K562 (cell line): Measurements from ENCODE around the gene CBLL1. TPM values are rescaled to one million over a fixed set of nuclear protein-coding genes. Genes with fewer than 3 reads are reported as not detected.

ENCODE experiments used
- CBX5 ChIP-seq: IDR thresholded peaks from 2 replicates; pipeline ENCODE4 v1.6.1; 2014; ENCODE audit warnings: low read depth, borderline replicate concordance
- CXXC5 ChIP-seq: fragments of 250-450 bp; sonication (Bioruptor Pico); IDR thresholded peaks from 2 replicates; pipeline ENCODE4 v1.8.0; 2022; ENCODE audit warnings: inconsistent platforms, mild to moderate bottlenecking, moderate library complexity
- NEUROD1 ChIP-seq: fragments of 150-350 bp; IDR thresholded peaks from 2 replicates; pipeline ENCODE4 v1.6.1; 2014; ENCODE audit warnings: borderline replicate concordance, low read length, low read depth; ENCODE audit not compliant: partially characterized antibody
- NFXL1 ChIP-seq: fragments of 450-650 bp; formaldehyde crosslinking; IDR thresholded peaks from 2 replicates; pipeline ENCODE4 v1.4.0; 2021; ENCODE audit warnings: mild to moderate bottlenecking
- PTBP1 ChIP-seq: fragments of 200-400 bp; formaldehyde crosslinking; IDR thresholded peaks from 2 replicates; pipeline ENCODE4 v1.6.1; 2017; ENCODE audit warnings: low read depth, low read length
- RNF2 ChIP-seq: sonication (generic); IDR thresholded peaks from 2 replicates; pipeline ENCODE4 v1.6.1; 2016
- TEAD2 ChIP-seq: fragments of 450-650 bp; IDR thresholded peaks from 2 replicates; pipeline ENCODE4 v1.6.1; 2016; ENCODE audit warnings: missing genetic modification characterization, control low read depth, missing compliant biosample characterization
- ZKSCAN1 ChIP-seq: fragments of 150-350 bp; IDR thresholded peaks from 2 replicates; pipeline ENCODE4 v1.6.1; 2016; ENCODE audit warnings: low read depth, low read length
- ZNF217 ChIP-seq: sonication (generic); formaldehyde crosslinking; IDR thresholded peaks from 2 replicates; pipeline ENCODE4 v1.8.0; 2022; ENCODE audit warnings: mild to moderate bottlenecking, missing genetic modification reagents
- ZNF318 ChIP-seq, 2 experiments: fragments of 450-650 bp; IDR thresholded peaks; 2 replicates each; pipeline ENCODE4 v1.6.1; 2016; ENCODE audit warnings: mild to moderate bottlenecking in 2 of 2, borderline replicate concordance in 1 of 2, low read depth in 1 of 2, moderate library complexity in 1 of 2
- ZNF511 ChIP-seq: sonication (generic); formaldehyde crosslinking; IDR thresholded peaks from 2 replicates; pipeline ENCODE4 v1.8.0; 2022; ENCODE audit warnings: mild to moderate bottlenecking, missing genetic modification reagents
- polyA plus RNA-seq, 8 experiments: library from polyadenylated mRNA; depleted of rRNA in 4 of 8; stranded (reverse) in 5 of 8; unstranded in 3 of 8; fragments of >200 nt; fragmentation: Nextera tagmentation in 2 of 8; fragmentation: Illumina TruSeq in 1 of 8; extraction: Ambion mirVana in 2 of 8; extraction: Trizol in 1 of 8; gene quantifications; 2 replicates each; pipeline versions ENCODE4 v1.2.1 to v1.2.3, GENCODE V29; 2011 to 2014; ENCODE audit warnings: inconsistent platforms in 1 of 8, missing spikeins in 1 of 8
- total RNA-seq, 7 experiments: library from RNA; depleted of rRNA in 6 of 7; stranded (reverse); fragments of >200 nt in 6 of 7; fragmentation: Illumina TruSeq in 2 of 7; extraction: Trizol in 2 of 7; gene quantifications; 2 replicates each; pipeline versions ENCODE4 v1.2.1 to v1.2.3, GENCODE V29; 2011 to 2021; ENCODE audit warnings: low replicate concordance in 1 of 7
- TF ChIP-seq, protein P1 (sequence below), 2 experiments: fragments of 450-650 bp in 1 of 2; sonication (generic) in 1 of 2; formaldehyde crosslinking; conservative IDR thresholded peaks; 2 replicates each; pipeline versions ENCODE4 v1.4.0 to v1.8.1; 2020 to 2022; ENCODE audit warnings: mild to moderate bottlenecking in 1 of 2, missing genetic modification reagents in 1 of 2

The CBLL1 gene
- total and polyA plus RNA-seq, 9 of the 15 experiments (the other 6 are each of a cell fraction or from before 2014, with no cell fraction given), result 14.7 to 67.9 (median 35.4) TPM

- TF ChIP-seq NFXL1 (CRISPR knock-in tag) (no peak), CBX5 (no peak), PTBP1 (no peak), ZNF511 (CRISPR knock-in tag) (no peak), TEAD2 (no peak), RNF2 (no peak), ZNF217 (CRISPR knock-in tag) (no peak), ZNF318 (IDR thresholded peaks at IDR 0.05; ENCODE audit: borderline replicate concordance in 1 of 2, low read depth in 1 of 2) (no peak; a peak in 1 of 4 replicates), NEUROD1 (no peak), CXXC5 (peak; percentile 44; the same call in 1 of the 2 replicates), ZKSCAN1 (no peak)
- TF ChIP-seq, protein P1, sequence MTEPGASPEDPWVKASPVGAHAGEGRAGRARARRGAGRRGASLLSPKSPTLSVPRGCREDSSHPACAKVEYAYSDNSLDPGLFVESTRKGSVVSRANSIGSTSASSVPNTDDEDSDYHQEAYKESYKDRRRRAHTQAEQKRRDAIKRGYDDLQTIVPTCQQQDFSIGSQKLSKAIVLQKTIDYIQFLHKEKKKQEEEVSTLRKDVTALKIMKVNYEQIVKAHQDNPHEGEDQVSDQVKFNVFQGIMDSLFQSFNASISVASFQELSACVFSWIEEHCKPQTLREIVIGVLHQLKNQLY (CRISPR knock-in tag; conservative IDR thresholded peaks at IDR 0.05), result no peak
Measured at GRCh38 chr7:107725138-107725740, 18.7 kb upstream of the CBLL1 start (continued).
